GM11168 (cell line): ENCODE measurements around the gene AK9.
"Not testable (repeated sequence)": the region's sequence is repeated elsewhere in the genome, so short reads cannot be mapped to it uniquely, and the experiment has no call there.

ENCODE experiments used
- in situ Hi-C: fragments of 300-500 bp; cut with MboI; formaldehyde crosslinking; loops from one replicate; pipeline ENCODE4 v1.12.0; 2022; ENCODE audit warnings: low sequenced_read_pairs; ENCODE audit not compliant: unreplicated experiment

Gene AK9

GRCh38 chr6:109466212-109466923 is 224.6 kb downstream of the AK9 start:
- in situ Hi-C loops, result no loop called here

GRCh38 chr6:109465772-109466171 is 225.2 kb downstream of the AK9 start:
- in situ Hi-C loops, result no loop called here

- in situ Hi-C loops, result no loop called here
Measured at GRCh38 chr6:109461733-109462526, 229.1 kb downstream of the AK9 start.

- in situ Hi-C loops, result not testable (repeated sequence)
Measured at GRCh38 chr6:109461205-109461604, 229.8 kb downstream of the AK9 start.

- in situ Hi-C loops, result no loop called here
Measured at GRCh38 chr6:109460161-109460829, 230.7 kb downstream of the AK9 start.

GRCh38 chr6:109458774-109459531 is 232.0 kb downstream of the AK9 start:
- in situ Hi-C loops, result no loop called here

GRCh38 chr6:109457562-109457996 is 233.4 kb downstream of the AK9 start:
- in situ Hi-C loops, result no loop called here

GRCh38 chr6:109456710-109457561 is 234.1 kb downstream of the AK9 start:
- in situ Hi-C loops, result no loop called here

GRCh38 chr6:109456111-109456583 is 234.9 kb downstream of the AK9 start:
- in situ Hi-C loops, result no loop called here

- in situ Hi-C loops, result no loop called here
Measured at GRCh38 chr6:109455437-109456110, 235.4 kb downstream of the AK9 start, which contains the start of gene MICAL1. Gene MICAL1, minus strand, starts transcription at chr6:109455772. Its CDS starts 1,576 bp downstream, at chr6:109454196.

GRCh38 chr6:109454496-109455436 is 236.2 kb downstream of the AK9 start:
- in situ Hi-C loops, result no loop called here

GRCh38 chr6:109453594-109454495 is 237.2 kb downstream of the AK9 start:
- in situ Hi-C loops, result no loop called here

GRCh38 chr6:109453156-109453555 is 237.8 kb downstream of the AK9 start:
- in situ Hi-C loops, result no loop called here

- in situ Hi-C loops, result no loop called here
Measured at GRCh38 chr6:109452181-109452580, 238.8 kb downstream of the AK9 start.

GRCh38 chr6:109451376-109451775 is 239.6 kb downstream of the AK9 start:
- in situ Hi-C loops, result no loop called here

- in situ Hi-C loops, result no loop called here
Measured at GRCh38 chr6:109450801-109451200, 240.2 kb downstream of the AK9 start.
